UCSD-AML1 (cell line): ENCODE measurements around the gene DNAH1.
A peak's percentile ranks its signal among the peaks of the same experiment; 100 is the strongest.

Experiments
- DNase-seq: peaks from one replicate; lab custom pipeline; 2025; ENCODE audit not compliant: unreplicated experiment; lab: John Stamatoyannopoulos, UW

Gene DNAH1

GRCh38 chr3:52431459-52432223 lies 115.5 kb downstream of the DNAH1 start:
- DNase-seq, result no peak

DNA sequence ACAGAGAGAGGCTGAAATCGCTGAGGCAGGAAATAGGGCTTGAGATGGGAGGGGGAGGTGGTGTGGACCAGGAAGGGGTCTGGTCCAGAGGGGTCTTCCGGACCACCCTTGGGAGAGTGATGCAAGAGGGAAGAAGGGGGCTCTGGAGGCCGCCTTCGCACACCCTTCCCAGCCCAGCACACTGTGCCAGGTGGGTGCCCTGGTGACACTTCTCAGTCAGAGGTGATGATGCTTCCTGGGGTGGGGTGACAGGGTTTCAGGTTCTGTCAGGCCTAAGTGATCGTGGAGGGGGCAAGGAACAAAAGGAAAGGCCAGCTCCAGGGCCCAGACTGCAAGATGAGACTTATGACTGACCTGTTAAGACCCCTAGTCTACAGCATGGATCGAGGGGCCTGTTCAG lies 116.1 kb downstream of the DNAH1 start:
- DNase-seq, result no peak

GRCh38 chr3:52432691-52433141 lies 116.6 kb downstream of the DNAH1 start:
- DNase-seq, result no peak

DNA sequence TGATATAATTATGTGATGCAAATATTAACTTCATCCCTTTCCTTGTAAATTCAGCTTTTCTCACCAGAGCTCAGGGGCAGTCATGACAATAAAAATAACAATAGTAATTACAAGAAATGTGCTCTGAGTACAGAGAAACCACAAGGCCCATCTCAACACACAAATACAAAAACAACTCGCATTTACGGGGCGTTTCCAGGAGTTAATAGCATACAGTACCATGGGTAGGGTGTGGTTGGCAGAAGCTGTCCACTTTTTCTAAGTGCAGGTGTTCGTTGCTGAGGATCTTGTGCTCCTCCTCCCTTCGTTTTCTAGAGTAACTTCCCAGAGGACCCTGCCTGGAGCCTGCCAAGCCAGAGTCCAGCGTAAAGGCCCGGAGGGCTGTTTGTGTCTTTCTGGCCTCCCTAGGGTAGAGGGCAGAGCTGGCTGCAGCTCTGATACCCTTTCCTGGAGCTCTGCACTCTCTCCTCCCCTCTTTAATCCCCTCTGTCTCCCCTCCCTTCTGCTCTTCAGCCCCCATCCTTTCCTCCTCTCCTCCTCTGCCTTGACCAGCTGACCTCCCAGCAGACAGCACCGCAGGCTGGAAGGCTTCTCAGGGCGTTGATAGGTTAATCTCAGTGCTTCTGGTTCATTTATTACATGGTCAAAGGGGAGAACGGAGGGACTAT lies 117.3 kb downstream of the DNAH1 start:
- no peak for DNase-seq

- no peak for DNase-seq
Observed at GRCh38 chr3:52433996-52434479, 117.9 kb downstream of the DNAH1 start.

DNA sequence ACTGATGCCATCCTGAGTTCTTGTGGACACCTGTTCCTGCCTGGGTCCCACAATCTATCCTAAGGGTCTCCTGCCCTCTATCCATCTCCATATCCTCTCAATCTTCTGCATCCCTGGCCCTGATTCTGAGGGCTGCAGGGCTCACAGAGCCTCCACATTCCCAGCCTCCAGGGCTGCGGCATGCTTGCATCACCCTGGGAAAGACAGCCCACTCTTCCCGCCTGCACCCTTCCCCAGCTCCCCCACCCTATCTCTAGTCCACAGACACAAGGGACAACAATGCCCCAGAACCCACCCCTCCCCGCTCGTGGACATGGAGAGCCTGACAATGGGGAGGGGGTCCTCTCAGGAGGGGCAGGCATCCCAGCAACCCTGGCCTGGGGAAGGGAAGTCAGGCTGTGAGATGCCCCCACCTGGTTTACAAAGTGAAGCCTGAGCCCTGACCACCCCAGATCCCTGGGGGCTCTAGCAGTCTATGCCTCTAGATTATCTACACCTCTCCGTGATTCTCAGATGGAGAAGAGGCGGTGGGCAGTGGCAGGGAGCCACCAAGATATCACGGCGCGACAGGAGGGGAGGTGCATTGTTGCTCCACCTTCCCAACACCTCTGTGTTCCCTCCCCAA lies 118.5 kb downstream of the DNAH1 start:
- no peak for DNase-seq

- no peak for DNase-seq
Observed at GRCh38 chr3:52435246-52436101, 119.4 kb downstream of the DNAH1 start.

DNA sequence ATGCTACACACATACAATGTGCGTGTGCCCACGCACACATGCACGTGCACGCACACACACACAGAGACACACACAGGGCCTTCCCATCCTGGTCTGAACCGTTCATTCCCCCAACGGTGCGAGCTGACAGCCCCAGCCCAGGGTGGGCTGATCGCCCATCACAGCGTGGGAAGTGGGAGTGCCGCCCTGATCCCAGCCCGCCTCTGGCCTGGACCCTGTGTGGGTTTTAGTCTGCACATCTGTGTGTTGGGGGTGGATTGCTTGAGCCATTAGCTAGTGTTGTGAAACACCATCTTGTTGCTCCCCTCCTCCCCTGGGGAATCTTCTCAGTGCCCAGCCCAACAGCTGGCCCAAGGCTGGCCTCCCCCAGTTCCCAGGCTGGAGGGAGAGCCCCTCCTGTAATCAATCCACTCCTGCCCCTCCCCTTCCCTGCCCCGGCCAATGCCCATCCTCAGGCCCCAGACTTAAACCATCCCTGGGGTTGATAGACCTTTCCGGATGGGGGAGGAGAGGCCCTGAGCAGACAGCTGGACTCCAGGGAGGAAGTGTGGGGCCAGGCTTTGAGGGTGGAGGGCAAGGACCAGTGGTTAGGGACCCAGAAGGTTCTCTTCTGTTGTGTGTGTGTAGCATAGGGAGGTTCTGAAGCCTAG lies 120.5 kb downstream of the DNAH1 start:
- DNase-seq, result peak; percentile 43

DNA sequence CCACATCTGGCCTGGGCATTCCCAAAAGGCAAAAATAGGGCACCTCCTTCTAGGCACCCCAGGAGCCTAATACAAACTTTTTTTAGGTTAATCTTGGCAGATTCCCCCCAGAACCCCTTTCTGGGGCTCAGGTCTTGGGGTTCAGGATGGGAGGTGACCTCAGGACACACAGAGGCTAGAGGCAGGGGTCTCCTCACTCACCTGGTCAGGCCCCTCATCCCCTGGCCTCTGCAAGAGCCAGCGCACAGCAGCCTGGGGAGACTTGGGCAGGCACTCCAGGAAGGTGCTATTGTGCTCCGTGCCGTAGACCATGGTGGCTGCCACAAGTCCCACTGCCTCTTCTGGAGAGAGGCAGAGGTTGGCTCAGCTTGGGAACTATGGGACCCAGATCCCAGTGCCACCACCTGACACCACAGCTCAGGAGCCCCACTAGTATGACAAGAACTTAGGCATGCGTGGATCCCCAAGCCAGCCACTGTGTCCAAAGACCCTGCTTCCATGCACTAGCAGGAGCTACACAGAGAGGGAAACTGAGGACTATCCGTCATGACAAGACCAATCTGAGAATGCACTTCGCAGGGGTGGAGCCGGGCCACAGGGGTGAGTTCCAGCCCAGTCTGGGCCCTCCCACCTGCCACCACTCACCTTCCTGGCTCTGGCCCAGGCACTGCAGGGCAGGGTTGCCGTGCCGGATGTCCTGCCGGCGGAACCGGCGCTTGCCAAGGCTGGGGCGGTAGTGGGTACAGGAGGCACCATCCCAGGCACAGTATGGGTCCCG lies 121.4 kb downstream of the DNAH1 start:
- no peak for DNase-seq

GRCh38 chr3:52438104-52438376 lies 121.9 kb downstream of the DNAH1 start:
- no peak for DNase-seq

DNA sequence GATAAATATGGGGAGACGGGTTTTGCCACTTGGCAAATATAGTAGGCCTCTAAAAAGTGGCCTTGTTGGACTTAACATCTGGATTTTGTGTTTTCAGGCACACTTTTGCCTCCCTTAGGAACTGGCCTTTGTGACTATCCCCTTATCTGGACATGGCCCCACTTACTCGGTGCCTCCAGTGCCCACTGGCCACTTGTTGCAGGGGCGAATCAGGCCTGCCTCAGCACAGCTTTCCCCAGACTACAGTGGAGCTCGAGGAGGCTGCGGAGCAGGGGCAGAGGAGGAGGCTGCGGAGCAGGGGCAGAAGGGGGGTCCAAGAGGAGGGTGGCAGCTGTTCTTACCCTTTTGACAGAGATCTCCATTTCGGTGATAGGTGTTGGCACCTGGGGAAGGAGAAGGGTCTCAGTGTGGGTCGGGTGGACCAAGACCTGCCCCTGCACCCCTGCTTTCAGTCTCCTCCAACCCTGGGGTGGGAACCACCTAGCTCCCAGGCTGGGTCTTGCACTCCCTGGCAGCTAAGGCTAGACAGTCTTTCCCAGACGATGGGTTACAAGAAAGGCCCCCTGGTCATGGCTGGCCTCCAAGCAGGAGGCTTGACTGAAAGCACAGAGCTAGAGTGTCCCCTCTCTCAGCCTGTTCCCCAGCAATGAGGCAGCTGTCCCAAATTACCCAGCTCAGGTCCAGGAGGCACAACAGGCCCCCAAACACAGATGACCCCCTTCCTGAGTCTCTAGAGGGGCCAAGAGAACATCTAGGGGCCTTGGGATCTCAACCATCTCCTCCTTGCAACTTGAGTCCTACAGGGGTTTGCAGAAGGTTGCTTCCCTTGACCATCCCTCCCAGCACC lies 122.7 kb downstream of the DNAH1 start:
- DNase-seq, result no peak

- DNase-seq, result no peak
Observed at GRCh38 chr3:52439426-52440248, 123.5 kb downstream of the DNAH1 start.

GRCh38 chr3:52440249-52440551 lies 124.1 kb downstream of the DNAH1 start:
- no peak for DNase-seq

DNA sequence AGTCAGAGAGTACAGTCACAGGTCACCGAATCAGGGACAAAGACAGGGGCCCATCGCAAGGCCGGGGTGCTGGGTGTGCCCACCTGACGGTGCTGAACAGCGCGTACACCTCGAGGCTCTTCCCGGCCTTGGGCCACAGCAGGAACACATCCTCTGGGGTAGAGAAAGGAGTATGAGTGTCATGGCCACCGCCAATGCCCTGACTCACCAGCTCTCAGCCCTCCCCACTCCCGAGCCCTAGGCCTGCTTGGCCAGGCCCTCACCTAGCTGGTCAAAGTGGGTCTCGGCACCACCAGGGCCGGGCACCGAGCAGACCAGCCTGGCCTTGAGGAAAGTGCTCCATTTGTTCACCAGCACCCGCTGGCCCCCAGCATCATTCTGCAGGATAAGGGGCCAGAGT lies 124.6 kb downstream of the DNAH1 start:
- DNase-seq, result no peak

DNA sequence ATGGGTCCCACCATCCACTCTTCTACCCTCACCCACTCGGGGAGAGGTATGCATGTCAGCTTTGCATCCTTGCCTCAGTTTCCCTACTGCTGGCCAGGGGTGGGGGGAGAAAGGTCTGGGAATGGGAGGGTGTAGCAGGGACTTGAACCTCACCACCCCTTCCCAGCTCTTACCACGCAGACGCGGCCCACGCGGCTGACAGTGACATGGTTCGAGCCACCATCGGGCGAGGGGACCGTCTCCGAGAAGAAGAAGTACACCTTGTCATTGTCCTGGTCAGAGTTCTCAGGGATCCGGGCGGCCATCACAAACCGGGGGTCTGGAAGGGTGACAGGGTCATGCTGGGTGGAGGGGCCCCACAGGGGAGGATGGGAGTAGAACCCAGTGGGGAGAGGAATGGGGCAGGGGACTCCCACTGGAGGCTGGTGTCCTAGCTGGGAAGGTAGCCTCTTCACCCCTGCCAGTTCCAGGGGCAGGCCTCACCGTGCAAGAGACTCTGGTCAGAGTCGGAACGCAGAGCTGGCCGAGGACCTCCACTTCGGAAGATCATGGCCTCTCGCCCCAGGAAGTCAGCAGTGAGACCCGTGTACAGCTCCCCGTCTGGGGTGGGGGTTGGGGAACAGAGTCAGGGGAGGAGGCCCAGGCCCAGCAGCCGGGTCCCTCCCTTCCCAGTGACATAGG lies 125.1 kb downstream of the DNAH1 start:
- DNase-seq, result no peak

- DNase-seq, result no peak
Observed at GRCh38 chr3:52441772-52442332, 125.7 kb downstream of the DNAH1 start.

DNA sequence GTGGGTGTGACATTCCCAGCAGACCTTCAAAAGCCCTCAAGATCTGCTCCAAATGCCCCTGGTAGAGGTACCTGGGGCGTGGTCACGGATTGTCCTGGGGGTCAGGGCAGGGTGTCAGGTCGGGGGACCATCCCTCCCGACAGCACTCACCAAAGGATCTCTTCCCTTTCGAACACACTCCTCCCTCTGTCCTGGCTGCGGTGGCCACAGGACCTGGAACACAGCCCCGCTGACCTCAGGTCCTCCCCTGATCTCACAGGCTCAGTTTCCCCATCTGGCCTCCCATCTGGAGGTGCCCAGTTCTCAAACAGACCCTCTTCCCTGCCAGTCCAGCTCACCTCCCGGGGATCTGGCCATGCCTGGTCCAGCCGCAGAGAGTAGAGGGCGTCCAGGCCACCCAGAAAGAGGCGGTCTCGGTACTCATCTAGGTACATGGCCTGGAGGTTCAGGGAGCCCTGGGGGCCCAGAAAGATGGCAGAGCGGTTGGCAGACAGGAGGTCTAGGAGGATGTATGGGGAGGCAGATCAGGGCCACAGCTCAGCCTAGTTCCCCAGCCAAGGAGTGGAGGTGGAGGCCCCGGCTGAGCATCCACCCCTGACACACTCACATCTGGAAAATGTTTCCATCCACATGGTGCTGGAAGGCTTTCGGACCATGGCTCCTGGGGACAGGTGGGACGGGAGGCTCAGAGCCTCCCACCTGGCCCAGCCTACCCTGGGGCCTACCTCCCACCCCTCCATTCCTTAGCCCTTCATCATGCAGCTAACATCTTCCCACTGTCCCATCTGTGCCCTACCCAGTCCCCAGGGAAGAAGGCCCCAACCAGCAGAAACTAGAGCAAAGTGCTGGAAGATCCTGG lies 126.5 kb downstream of the DNAH1 start:
- no peak for DNase-seq
